HEK293 (cell line): Measurements from ENCODE around the gene DNAJB6.

Experiments
- CTCF ChIA-PET: fragments of 350-600 bp; formaldehyde crosslinking; extraction: SDS; loops from one replicate; lab custom pipeline; 2021; ENCODE audit warnings: antibody characterized with exemption; lab: Yijun Ruan, JAX
- POLR2A ChIA-PET: fragments of 300-600 bp; formaldehyde crosslinking; extraction: SDS; loops from one replicate; lab custom pipeline; 2020; ENCODE audit warnings: antibody characterized with exemption, inconsistent platforms; lab: Yijun Ruan, JAX
- H3K27ac ChIP-seq: fragments of 200-500 bp; sonication (Bioruptor generic); 2 replicates; pipeline ENCODE4 v1.5.1; 2014; ENCODE audit warnings: low read depth, low read length, control low read depth, inconsistent platforms; ENCODE audit errors: extremely low read depth
- H3K36me3 ChIP-seq, 2 experiments: fragments of 200-500 bp in 1 of 2; sonication (Bioruptor generic) in 1 of 2; 1 replicate in 1 of 2; 2 replicates in 1 of 2; pipeline ENCODE4 v1.5.1; 2014 to 2017; ENCODE audit warnings: inconsistent platforms in 2 of 2, low read length in 2 of 2; ENCODE audit not compliant: control insufficient read depth in 2 of 2, insufficient read depth in 1 of 2
- H3K4me1 ChIP-seq: fragments of 200-500 bp; sonication (Bioruptor generic); 2 replicates; pipeline ENCODE4 v1.5.1; 2014; ENCODE audit warnings: mild to moderate bottlenecking, low read length, inconsistent platforms; ENCODE audit not compliant: control insufficient read depth, insufficient read depth
- H3K4me3 ChIP-seq: 2 replicates; pipeline ENCODE4 v1.5.1; 2011; ENCODE audit warnings: low read depth, mild to moderate bottlenecking, control low read depth, low read length, moderate library complexity
- H3K9me3 ChIP-seq: fragments of 200-500 bp; sonication (Bioruptor generic); 2 replicates; pipeline ENCODE4 v1.5.1; 2014; ENCODE audit warnings: low read depth, low read length, inconsistent platforms; ENCODE audit not compliant: control insufficient read depth, insufficient read depth
- BCL11B ChIP-seq: fragments of 450-650 bp; formaldehyde crosslinking; IDR thresholded peaks from 2 replicates; pipeline ENCODE4 v1.5.1; 2016; ENCODE audit warnings: low read depth, missing biosample characterization, missing genetic modification characterization
- GLIS2 ChIP-seq: fragments of 450-650 bp; formaldehyde crosslinking; IDR thresholded peaks from 2 replicates; pipeline ENCODE4 v1.5.1; 2016; ENCODE audit warnings: missing biosample characterization, missing genetic modification characterization
- HOXD13 ChIP-seq: sonication (generic); formaldehyde crosslinking; IDR thresholded peaks from 2 replicates; pipeline ENCODE4 v1.8.0; 2022; ENCODE audit warnings: missing genetic modification reagents, borderline replicate concordance
- KLF1 ChIP-seq: fragments of 450-650 bp; formaldehyde crosslinking; IDR thresholded peaks from 2 replicates; pipeline ENCODE4 v1.5.1; 2016; ENCODE audit warnings: missing biosample characterization, missing genetic modification characterization
- KLF9 ChIP-seq: fragments of 450-650 bp; formaldehyde crosslinking; IDR thresholded peaks from 2 replicates; pipeline ENCODE4 v1.5.1; 2016; ENCODE audit warnings: missing biosample characterization, missing genetic modification characterization, low read depth
- OVOL3 ChIP-seq: fragments of 450-650 bp; formaldehyde crosslinking; IDR thresholded peaks from 2 replicates; pipeline ENCODE4 v1.5.1; 2016; ENCODE audit warnings: missing biosample characterization, missing genetic modification characterization
- SCRT1 ChIP-seq: fragments of 450-650 bp; formaldehyde crosslinking; IDR thresholded peaks from 2 replicates; pipeline ENCODE4 v1.5.1; 2016; ENCODE audit warnings: missing biosample characterization, missing genetic modification characterization, borderline replicate concordance
- TCF7L2 ChIP-seq: IDR thresholded peaks from 2 replicates; pipeline ENCODE4 v1.6.1; 2011; ENCODE audit warnings: low read depth, mild to moderate bottlenecking, inconsistent platforms, low read length, moderate library complexity, borderline replicate concordance
- TRIM28 ChIP-seq: IDR thresholded peaks from 2 replicates; pipeline ENCODE4 v1.6.1; 2011; ENCODE audit warnings: low read length, control low read depth, borderline replicate concordance
- WT1 ChIP-seq: fragments of 450-650 bp; formaldehyde crosslinking; IDR thresholded peaks from 2 replicates; pipeline ENCODE4 v1.5.1; 2016; ENCODE audit warnings: missing biosample characterization, missing genetic modification characterization
- ZBTB7A ChIP-seq: fragments of 450-650 bp; formaldehyde crosslinking; IDR thresholded peaks from 2 replicates; pipeline ENCODE4 v1.5.1; 2016; ENCODE audit warnings: low read depth, missing biosample characterization, missing genetic modification characterization
- ZFHX2 ChIP-seq: fragments of 450-650 bp; formaldehyde crosslinking; conservative IDR thresholded peaks from 2 replicates; pipeline ENCODE4 v1.5.1; 2016; ENCODE audit warnings: missing biosample characterization, missing genetic modification characterization
- ZNF140 ChIP-seq: fragments of 450-650 bp; formaldehyde crosslinking; IDR thresholded peaks from 2 replicates; pipeline ENCODE4 v1.5.1; 2016; ENCODE audit warnings: missing biosample characterization, missing genetic modification characterization
- ZNF202 ChIP-seq: fragments of 450-650 bp; formaldehyde crosslinking; IDR thresholded peaks from 2 replicates; pipeline ENCODE4 v1.5.1; 2016; ENCODE audit warnings: missing biosample characterization, missing genetic modification characterization, borderline replicate concordance
- ZNF223 ChIP-seq: fragments of 450-650 bp; formaldehyde crosslinking; IDR thresholded peaks from 2 replicates; pipeline ENCODE4 v1.5.1; 2016; ENCODE audit warnings: missing biosample characterization, missing genetic modification characterization
- ZNF266 ChIP-seq: fragments of 450-650 bp; formaldehyde crosslinking; IDR thresholded peaks from 2 replicates; pipeline ENCODE4 v1.5.1; 2016; ENCODE audit warnings: missing biosample characterization, missing genetic modification characterization, low read depth
- ZNF302 ChIP-seq: fragments of 450-650 bp; formaldehyde crosslinking; IDR thresholded peaks from 2 replicates; pipeline ENCODE4 v1.5.1; 2016; ENCODE audit warnings: missing biosample characterization, missing genetic modification characterization, low read depth
- ZNF350 ChIP-seq: fragments of 450-650 bp; formaldehyde crosslinking; IDR thresholded peaks from 2 replicates; pipeline ENCODE4 v1.5.0; 2017; ENCODE audit warnings: missing biosample characterization, mild to moderate bottlenecking, missing genetic modification characterization
- ZNF433 ChIP-seq: fragments of 450-650 bp; formaldehyde crosslinking; IDR thresholded peaks from 2 replicates; pipeline ENCODE4 v1.5.1; 2016; ENCODE audit warnings: missing biosample characterization, missing genetic modification characterization, low read depth
- ZNF513 ChIP-seq: fragments of 450-650 bp; IDR thresholded peaks from 2 replicates; pipeline ENCODE4 v1.5.1; 2018; ENCODE audit warnings: missing biosample characterization, missing genetic modification characterization
- ZNF549 ChIP-seq: fragments of 450-650 bp; IDR thresholded peaks from 2 replicates; pipeline ENCODE4 v1.5.1; 2018; ENCODE audit warnings: missing biosample characterization, missing genetic modification characterization, mild to moderate bottlenecking, inconsistent platforms, moderate library complexity
- ZNF621 ChIP-seq: fragments of 450-650 bp; formaldehyde crosslinking; IDR thresholded peaks from 2 replicates; pipeline ENCODE4 v1.5.1; 2017; ENCODE audit warnings: missing biosample characterization, missing genetic modification characterization
- ZNF626 ChIP-seq: fragments of 450-650 bp; sonication (Bioruptor Pico); formaldehyde crosslinking; IDR thresholded peaks from 2 replicates; pipeline ENCODE4 v1.5.1; 2018; ENCODE audit warnings: missing biosample characterization, missing genetic modification characterization, inconsistent platforms
- ZSCAN18 ChIP-seq: fragments of 450-650 bp; formaldehyde crosslinking; IDR thresholded peaks from 2 replicates; pipeline ENCODE4 v1.5.1; 2016; ENCODE audit warnings: missing biosample characterization, missing genetic modification characterization

DNAJB6 gene

GRCh38 chr7:157463245-157463644 is 126.4 kb downstream of the DNAJB6 start:
- CTCF ChIA-PET, result no interaction called here
- POLR2A ChIA-PET, result no interaction called here

GRCh38 chr7:157464111-157464970 is 127.5 kb downstream of the DNAJB6 start:
- Histone ChIP-seq H3K27ac (no peak overlapping the region), H3K4me1 (no peaks in the 10 kb centered on the region), H3K4me3 (no peak overlapping the region), H3K9me3 (no peaks in the 10 kb centered on the region), H3K36me3 (no peaks in the 10 kb centered on the region)
- ChIA-PET CTCF (interaction anchor here (1.0 kb wide), 2 partner anchors 10 to 32 kb away, joined by 4 read pairs; no protein-coding TSS in a partner anchor), POLR2A (no interaction called here)
- TF ChIP-seq KLF1 (tag by site-specific recombination) (no peak), ZSCAN18 (no peak), ZNF621 (tag by site-specific recombination) (no peak), ZNF549 (tag by site-specific recombination) (no peak), TRIM28 (no peak), ZNF302 (tag by site-specific recombination) (no peak), ZNF626 (tag by site-specific recombination) (no peak), ZNF223 (tag by site-specific recombination) (no peak), ZNF140 (no peak), ZFHX2 (no peak), ZNF433 (tag by site-specific recombination) (no peak)

More at GRCh38 chr7:157463245-157463644, 126.4 kb downstream of the DNAJB6 start:
- no peak overlapping the region for H3K27ac ChIP-seq
- H3K4me1 ChIP-seq, result no peaks in the 10 kb centered on the region
- no peaks in the 10 kb centered on the region for H3K9me3 ChIP-seq
- no peak overlapping the region for H3K4me3 ChIP-seq
- no peaks in the 10 kb centered on the region for H3K36me3 ChIP-seq
- TF ChIP-seq ZNF202 (tag by site-specific recombination) (no peak), OVOL3 (tag by site-specific recombination) (no peak), GLIS2 (tag by site-specific recombination) (no peak), ZNF549 (tag by site-specific recombination) (no peak), HOXD13 (no peak), KLF9 (tag by site-specific recombination) (no peak), TCF7L2 (no peak), SCRT1 (tag by site-specific recombination) (no peak), ZNF513 (tag by site-specific recombination) (no peak), ZNF350 (tag by site-specific recombination) (no peak), ZNF266 (no peak), BCL11B (no peak), ZBTB7A (tag by site-specific recombination) (no peak), WT1 (no peak)
